Osteoblast (primary cell): ENCODE measurements around the gene FADS2. TPM values are rescaled to one million over a fixed set of nuclear protein-coding genes. Genes with fewer than 3 reads are reported as not detected.

Source experiments
- DNase-seq: peaks from one replicate; pipeline ENCODE4 v3.0.0; 2011; ENCODE audit warnings: low spot score, mixed read lengths; ENCODE audit not compliant: insufficient read length; ENCODE audit errors: missing footprints
- H2AFZ ChIP-seq: 2 replicates; pipeline ENCODE4 v1.6.0; 2011; ENCODE audit warnings: mild to moderate bottlenecking, low read length
- H3K27ac ChIP-seq: 2 replicates; pipeline ENCODE4 v1.5.1; 2011; ENCODE audit warnings: mild to moderate bottlenecking, low read depth, low read length, moderate library complexity
- H3K27me3 ChIP-seq: 2 replicates; pipeline ENCODE4 v1.6.0; 2012; ENCODE audit warnings: mild to moderate bottlenecking, control low read depth, inconsistent platforms, low read length, moderate library complexity; ENCODE audit not compliant: insufficient read depth
- H3K36me3 ChIP-seq: 2 replicates; pipeline ENCODE4 v1.5.1; 2011; ENCODE audit warnings: mild to moderate bottlenecking, low read length, control low read depth, moderate library complexity; ENCODE audit not compliant: insufficient read depth
- H3K4me1 ChIP-seq: 2 replicates; pipeline ENCODE4 v1.5.1; 2011; ENCODE audit warnings: mild to moderate bottlenecking, low read length, control low read depth, moderate library complexity; ENCODE audit not compliant: insufficient read depth
- H3K4me2 ChIP-seq: 2 replicates; pipeline ENCODE4 v1.6.0; 2011; ENCODE audit warnings: mild to moderate bottlenecking, low read length; ENCODE audit not compliant: insufficient read depth
- H3K4me3 ChIP-seq: fragments of 200-600 bp; sonication (generic); 3 replicates; pipeline ENCODE4 v1.5.1; 2012; ENCODE audit warnings: mild to moderate bottlenecking, low read length, inconsistent platforms; ENCODE audit not compliant: insufficient read depth
- H3K79me2 ChIP-seq: 2 replicates; pipeline ENCODE4 v1.6.0; 2012; ENCODE audit warnings: mild to moderate bottlenecking, low read length, control low read depth, inconsistent platforms; ENCODE audit not compliant: insufficient read depth
- H3K9me3 ChIP-seq: 2 replicates; pipeline ENCODE4 v1.5.1; 2011; ENCODE audit warnings: low read depth, low read length, control low read depth
- H4K20me1 ChIP-seq: 2 replicates; pipeline ENCODE4 v1.6.0; 2012; ENCODE audit warnings: mild to moderate bottlenecking, low read length, control low read depth; ENCODE audit not compliant: insufficient read depth
- total RNA-seq: library from RNA; depleted of rRNA; stranded (reverse); fragments of >200 nt; gene quantifications from 2 replicates; pipeline ENCODE4 v1.2.3, GENCODE V29; 2012
- TF ChIP-seq, protein P1 (sequence below): IDR thresholded peaks from 2 replicates; pipeline ENCODE4 v1.5.1; 2011; ENCODE audit warnings: mild to moderate bottlenecking, low read depth, low read length, moderate library complexity; ENCODE audit errors: extremely low read depth

FADS2 gene
- total RNA-seq, 1 donor: 275 TPM

DNA sequence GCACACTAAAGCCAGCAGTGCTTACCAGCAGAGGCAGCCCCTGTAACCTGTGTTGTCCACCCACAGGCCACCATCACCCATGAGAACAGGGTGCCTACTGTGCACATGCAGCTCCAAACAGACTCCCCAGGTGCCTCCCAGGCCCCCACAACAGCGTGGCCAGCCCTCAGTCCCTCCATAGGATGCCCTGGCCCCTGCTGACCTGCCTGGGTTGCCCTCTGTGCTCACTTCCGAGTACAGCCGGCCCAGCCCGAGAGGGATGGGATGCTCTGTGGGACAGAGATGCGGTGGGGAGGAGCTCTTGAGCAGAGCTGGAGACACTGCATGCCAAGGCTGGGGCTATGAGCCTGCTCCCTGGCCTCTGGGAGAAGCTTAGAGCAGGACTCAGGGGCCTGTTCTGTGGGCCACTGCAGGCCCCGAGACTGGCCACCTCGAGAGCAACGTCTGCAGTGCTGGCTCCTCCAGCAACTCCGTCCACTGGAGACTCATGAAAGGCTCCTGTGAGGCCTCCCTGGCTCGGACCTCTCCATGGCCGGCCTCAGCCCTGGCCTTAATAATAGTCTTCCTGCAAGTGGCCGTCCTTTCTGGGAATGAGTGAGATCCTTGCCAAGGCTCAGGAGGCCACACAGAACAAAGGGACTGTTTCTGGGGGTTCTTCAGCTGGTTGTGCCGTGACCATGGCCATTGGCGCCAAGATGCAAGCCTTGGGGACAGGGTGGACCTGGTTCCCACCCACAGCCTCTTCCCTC is 27.0 kb downstream of the FADS2 start:
- Histone ChIP-seq H3K4me1 (no peaks in the 10 kb centered on the region), H3K4me3 (no peak overlapping the region), H3K9me3 (no peaks in the 10 kb centered on the region), H3K4me2 (no peak overlapping the region), H2AFZ (no peak overlapping the region), H3K79me2 (no peaks in the 10 kb centered on the region), H4K20me1 (no peaks in the 10 kb centered on the region), H3K36me3 (peaks cover 20% of the 10 kb centered on the region), H3K27ac (no peak overlapping the region), H3K27me3 (no peaks in the 10 kb centered on the region)
- TF ChIP-seq, protein P1, sequence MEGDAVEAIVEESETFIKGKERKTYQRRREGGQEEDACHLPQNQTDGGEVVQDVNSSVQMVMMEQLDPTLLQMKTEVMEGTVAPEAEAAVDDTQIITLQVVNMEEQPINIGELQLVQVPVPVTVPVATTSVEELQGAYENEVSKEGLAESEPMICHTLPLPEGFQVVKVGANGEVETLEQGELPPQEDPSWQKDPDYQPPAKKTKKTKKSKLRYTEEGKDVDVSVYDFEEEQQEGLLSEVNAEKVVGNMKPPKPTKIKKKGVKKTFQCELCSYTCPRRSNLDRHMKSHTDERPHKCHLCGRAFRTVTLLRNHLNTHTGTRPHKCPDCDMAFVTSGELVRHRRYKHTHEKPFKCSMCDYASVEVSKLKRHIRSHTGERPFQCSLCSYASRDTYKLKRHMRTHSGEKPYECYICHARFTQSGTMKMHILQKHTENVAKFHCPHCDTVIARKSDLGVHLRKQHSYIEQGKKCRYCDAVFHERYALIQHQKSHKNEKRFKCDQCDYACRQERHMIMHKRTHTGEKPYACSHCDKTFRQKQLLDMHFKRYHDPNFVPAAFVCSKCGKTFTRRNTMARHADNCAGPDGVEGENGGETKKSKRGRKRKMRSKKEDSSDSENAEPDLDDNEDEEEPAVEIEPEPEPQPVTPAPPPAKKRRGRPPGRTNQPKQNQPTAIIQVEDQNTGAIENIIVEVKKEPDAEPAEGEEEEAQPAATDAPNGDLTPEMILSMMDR: no peak
- peak; percentile 55 for DNase-seq

DNA sequence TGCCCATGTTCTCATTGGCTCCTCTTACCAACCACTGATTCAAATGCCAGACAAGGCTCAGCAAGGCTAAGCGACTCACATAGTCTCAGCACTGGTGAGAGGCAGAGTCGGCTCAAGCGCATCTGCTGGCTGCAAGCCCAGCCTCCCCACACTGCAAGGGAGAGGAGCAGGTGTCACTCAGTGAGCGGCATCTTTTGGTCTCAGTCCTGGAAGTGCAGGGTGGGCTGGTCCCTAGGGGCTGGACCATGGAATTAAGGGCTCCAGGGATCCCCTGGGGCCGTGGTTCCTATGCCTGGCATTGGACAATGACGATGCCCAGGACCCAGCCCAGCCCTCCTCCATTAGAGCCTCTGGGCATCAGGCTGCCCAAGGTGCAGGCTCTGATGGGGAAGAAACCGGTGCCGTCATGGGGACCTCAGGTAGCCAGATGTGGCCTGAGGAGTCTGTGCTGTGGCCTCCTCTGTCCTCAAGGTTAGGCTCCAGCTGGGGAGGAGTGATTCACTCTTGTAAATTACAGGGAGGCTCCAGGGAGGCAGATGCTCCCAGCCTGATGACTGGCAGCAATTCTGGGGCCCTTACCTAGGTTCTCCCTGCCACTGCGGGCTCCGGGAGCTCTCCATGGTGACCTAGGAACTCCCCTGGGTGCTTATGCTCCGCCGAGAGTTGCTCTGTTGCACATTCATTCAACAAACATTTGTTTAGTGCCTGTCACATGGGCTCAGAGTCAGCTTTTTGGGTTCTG is 28.0 kb downstream of the FADS2 start:
- Histone ChIP-seq H3K27ac (no peak overlapping the region), H2AFZ (no peak overlapping the region), H3K79me2 (no peaks in the 10 kb centered on the region), H3K36me3 (peaks cover 15% of the 10 kb centered on the region), H3K4me1 (no peaks in the 10 kb centered on the region), H3K9me3 (no peaks in the 10 kb centered on the region), H4K20me1 (no peaks in the 10 kb centered on the region), H3K4me3 (no peak overlapping the region), H3K4me2 (no peak overlapping the region), H3K27me3 (no peaks in the 10 kb centered on the region)
- TF ChIP-seq, protein P1: no peak
- DNase-seq: peak; percentile 74

DNA sequence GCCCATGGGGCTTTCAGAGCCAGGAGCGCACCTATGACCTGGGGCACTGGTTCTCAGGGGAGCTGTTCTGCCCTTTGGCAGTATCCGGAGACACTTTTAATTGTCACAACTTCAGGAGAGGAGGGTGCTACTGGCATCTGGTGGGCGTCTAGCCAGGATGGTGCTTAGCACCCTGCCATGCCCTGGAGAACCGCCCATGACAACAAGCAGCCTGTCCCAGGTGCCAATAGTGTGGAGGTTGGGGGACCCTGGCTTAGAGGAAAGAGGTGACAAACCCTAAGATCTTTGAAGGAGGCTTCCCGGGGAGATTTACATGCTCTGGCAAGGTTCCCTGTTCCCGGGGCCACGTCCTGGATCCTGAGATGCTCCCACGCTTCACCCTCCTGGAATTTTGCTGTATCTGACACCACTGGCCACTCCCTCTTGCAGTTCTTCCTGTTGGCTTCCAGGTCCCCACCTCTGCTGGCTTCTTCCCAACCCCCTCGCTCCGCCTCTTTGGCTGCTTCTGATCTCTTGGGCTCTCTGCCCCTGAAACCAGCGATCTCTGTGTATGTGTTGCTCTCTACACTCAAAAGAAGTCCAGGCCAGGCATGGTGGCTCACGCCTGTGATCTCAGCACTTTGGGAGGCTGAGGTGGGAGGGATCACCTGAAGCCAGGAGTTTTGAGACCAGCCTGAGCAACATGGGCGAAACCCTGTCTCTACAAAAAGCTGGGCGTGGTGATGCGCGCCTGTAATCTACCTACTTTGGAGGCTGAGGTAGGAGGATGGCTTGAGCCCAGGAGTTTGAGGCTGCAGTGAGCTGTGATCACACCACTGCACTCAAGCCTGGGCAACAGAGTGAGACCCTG is 32.2 kb downstream of the FADS2 start:
- H3K36me3 ChIP-seq: peaks cover 8% of the 10 kb centered on the region
- no peak overlapping the region for H3K4me3 ChIP-seq
- DNase-seq: peak; percentile 77
- H3K4me1 ChIP-seq: no peaks in the 10 kb centered on the region
- no peaks in the 10 kb centered on the region for H3K79me2 ChIP-seq
- H3K4me2 ChIP-seq: no peak overlapping the region
- H2AFZ ChIP-seq: no peak overlapping the region
- H3K27me3 ChIP-seq: no peaks in the 10 kb centered on the region
- TF ChIP-seq, protein P1: no peak
- H4K20me1 ChIP-seq: no peaks in the 10 kb centered on the region
- H3K9me3 ChIP-seq: no peaks in the 10 kb centered on the region
- no peak overlapping the region for H3K27ac ChIP-seq

DNA sequence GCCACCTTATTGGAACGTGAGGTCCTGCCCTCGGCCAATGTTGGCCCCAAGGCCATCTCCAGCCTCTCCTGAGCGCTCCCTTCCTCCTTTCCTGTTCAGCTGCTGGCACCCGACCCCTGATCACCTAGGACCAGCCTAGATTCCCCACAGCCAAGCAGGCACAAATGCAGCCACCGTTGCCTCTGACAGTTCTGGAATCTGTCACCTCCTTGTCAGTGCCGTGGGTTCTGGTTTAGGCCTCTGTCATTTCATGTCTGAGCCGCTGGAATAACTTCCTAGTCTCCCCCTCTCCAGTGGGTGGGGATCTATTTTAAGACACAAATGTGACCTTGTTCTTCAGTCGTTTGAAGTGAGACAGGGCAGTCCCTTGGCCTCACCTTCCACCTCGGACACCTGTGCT is 33.5 kb downstream of the FADS2 start:
- Histone ChIP-seq H3K27me3 (no peaks in the 10 kb centered on the region), H4K20me1 (no peaks in the 10 kb centered on the region), H3K36me3 (peaks cover 8% of the 10 kb centered on the region), H3K4me1 (no peaks in the 10 kb centered on the region), H3K4me2 (no peak overlapping the region), H2AFZ (no peak overlapping the region), H3K79me2 (no peaks in the 10 kb centered on the region), H3K27ac (no peak overlapping the region), H3K9me3 (no peaks in the 10 kb centered on the region), H3K4me3 (no peak overlapping the region)
- peak; percentile 30 for DNase-seq
- TF ChIP-seq, protein P1: no peak
